K562 (cell line): ENCODE measurements around the gene GUCA1A. TPM values are rescaled to one million over a fixed set of nuclear protein-coding genes. Genes with fewer than 3 reads are reported as not detected.

Source experiments
- BMI1 ChIP-seq: fragments of 150-350 bp; IDR thresholded peaks from 2 replicates; pipeline ENCODE4 v1.6.1; 2014; ENCODE audit warnings: low read length
- CEBPB ChIP-seq: fragments of 450-650 bp; IDR thresholded peaks from 2 replicates; pipeline ENCODE4 v1.6.1; 2016; ENCODE audit warnings: missing genetic modification characterization, missing compliant biosample characterization
- EWSR1 ChIP-seq: fragments of 450-650 bp; IDR thresholded peaks from 2 replicates; pipeline ENCODE4 v1.6.1; 2018; ENCODE audit warnings: borderline replicate concordance, mild to moderate bottlenecking, low read depth, moderate library complexity; ENCODE audit not compliant: partially characterized antibody
- FOS ChIP-seq: IDR thresholded peaks from 3 replicates; pipeline ENCODE4 v1.6.1; 2011; ENCODE audit not compliant: insufficient read length; ENCODE audit errors: extremely low read depth
- FOXP1 ChIP-seq: sonication (generic); formaldehyde crosslinking; IDR thresholded peaks from 2 replicates; pipeline ENCODE4 v1.8.0; 2022; ENCODE audit warnings: mild to moderate bottlenecking, missing genetic modification reagents
- GATA2 ChIP-seq: sonication (generic); formaldehyde crosslinking; IDR thresholded peaks from 2 replicates; pipeline ENCODE4 v1.4.0; 2020; ENCODE audit warnings: mild to moderate bottlenecking, missing genetic modification reagents
- GTF2A2 ChIP-seq: IDR thresholded peaks from 2 replicates; pipeline ENCODE4 v1.6.1; 2016; ENCODE audit warnings: mild to moderate bottlenecking, missing genetic modification characterization, missing compliant biosample characterization
- HDAC1 ChIP-seq, 2 experiments: fragments of 450-650 bp; IDR thresholded peaks; 2 replicates each; pipeline ENCODE4 v1.6.1; 2016 to 2017; ENCODE audit warnings: inconsistent platforms in 1 of 2, mild to moderate bottlenecking in 1 of 2, moderate library complexity in 1 of 2
- HDGF ChIP-seq: fragments of 450-650 bp; IDR thresholded peaks from 2 replicates; pipeline ENCODE4 v1.6.1; 2016
- HIVEP1 ChIP-seq: fragments of 250-450 bp; sonication (Bioruptor Pico); IDR thresholded peaks from 2 replicates; pipeline ENCODE4 v1.4.0; 2020; ENCODE audit warnings: mild to moderate bottlenecking
- NFIC ChIP-seq: fragments of 450-650 bp; IDR thresholded peaks from 2 replicates; pipeline ENCODE4 v1.6.1; 2017; ENCODE audit warnings: mild to moderate bottlenecking, inconsistent platforms
- NONO ChIP-seq, 2 experiments: fragments of 200-400 bp in 1 of 2; fragments of 450-650 bp in 1 of 2; formaldehyde crosslinking in 1 of 2; IDR thresholded peaks; 2 replicates each; pipeline ENCODE4 v1.6.1; 2017; ENCODE audit warnings: low read depth in 2 of 2, mild to moderate bottlenecking in 2 of 2, moderate library complexity in 2 of 2, low read length in 1 of 2
- POLR2G ChIP-seq: fragments of 200-400 bp; formaldehyde crosslinking; IDR thresholded peaks from 2 replicates; pipeline ENCODE4 v1.6.1; 2017; ENCODE audit warnings: low read depth, mild to moderate bottlenecking, antibody characterized with exemption, low read length, moderate library complexity
- POLR2H ChIP-seq: IDR thresholded peaks from 2 replicates; pipeline ENCODE4 v1.6.1; 2016; ENCODE audit warnings: missing genetic modification characterization, low read depth, mild to moderate bottlenecking, control low read depth, missing compliant biosample characterization, moderate library complexity
- PPARD ChIP-seq: fragments of 250-450 bp; sonication (Bioruptor Pico); IDR thresholded peaks from 2 replicates; pipeline ENCODE4 v1.8.0; 2022; ENCODE audit warnings: inconsistent platforms, mild to moderate bottlenecking, moderate library complexity
- RBM22 ChIP-seq: fragments of 200-400 bp; formaldehyde crosslinking; IDR thresholded peaks from 2 replicates; pipeline ENCODE4 v1.6.1; 2018; ENCODE audit warnings: low read length, low read depth; ENCODE audit not compliant: poor library complexity, severe bottlenecking
- SMARCC2 ChIP-seq: fragments of 450-650 bp; IDR thresholded peaks from 2 replicates; pipeline ENCODE4 v1.6.1; 2017; ENCODE audit warnings: antibody characterized with exemption, moderate library complexity, mild to moderate bottlenecking, low read depth
- ZNF668 ChIP-seq: fragments of 250-450 bp; sonication (Bioruptor Pico); IDR thresholded peaks from 2 replicates; pipeline ENCODE4 v1.8.0; 2022; ENCODE audit warnings: mild to moderate bottlenecking, inconsistent platforms
- polyA plus RNA-seq, 8 experiments: library from polyadenylated mRNA; depleted of rRNA in 4 of 8; stranded (reverse) in 5 of 8; unstranded in 3 of 8; fragments of >200 nt; fragmentation: Nextera tagmentation in 2 of 8; fragmentation: Illumina TruSeq in 1 of 8; extraction: Ambion mirVana in 2 of 8; extraction: Trizol in 1 of 8; gene quantifications; 2 replicates each; pipeline versions ENCODE4 v1.2.1 to v1.2.3, GENCODE V29; 2011 to 2014; ENCODE audit warnings: inconsistent platforms in 1 of 8, missing spikeins in 1 of 8
- total RNA-seq, 7 experiments: library from RNA; depleted of rRNA in 6 of 7; stranded (reverse); fragments of >200 nt in 6 of 7; fragmentation: Illumina TruSeq in 2 of 7; extraction: Trizol in 2 of 7; gene quantifications; 2 replicates each; pipeline versions ENCODE4 v1.2.1 to v1.2.3, GENCODE V29; 2011 to 2021; ENCODE audit warnings: low replicate concordance in 1 of 7
- TF ChIP-seq, protein P1 (sequence below), 2 experiments: fragments of 450-650 bp; conservative IDR thresholded peaks; 2 replicates each; pipeline ENCODE4 v1.6.1; 2017; ENCODE audit warnings: mild to moderate bottlenecking in 2 of 2, moderate library complexity in 2 of 2
- TF ChIP-seq, protein P2 (sequence below), 2 experiments: fragments of 450-650 bp; IDR thresholded peaks; 2 replicates each; pipeline ENCODE4 v1.6.1; 2016
- TF ChIP-seq, protein P3 (sequence below): fragments of 250-450 bp; sonication (Bioruptor Pico); IDR thresholded peaks from 2 replicates; pipeline ENCODE4 v1.5.0; 2021
- TF ChIP-seq, protein P4 (sequence below), 3 experiments: fragments of 200-800 bp in 1 of 3; sonication (Bioruptor generic) in 1 of 3; sonication (generic) in 1 of 3; formaldehyde crosslinking in 1 of 3; IDR thresholded peaks; 2 replicates each; pipeline versions ENCODE4 v1.6.1 to v1.8.0; 2016 to 2022; ENCODE audit warnings: mild to moderate bottlenecking in 2 of 3, missing compliant biosample characterization in 2 of 3, missing genetic modification characterization in 2 of 3, missing genetic modification reagents in 1 of 3

Gene GUCA1A
- total and polyA plus RNA-seq, 9 of the 15 experiments (the other 6 are each of a cell fraction or from before 2014, with no cell fraction given) = not detected

DNA sequence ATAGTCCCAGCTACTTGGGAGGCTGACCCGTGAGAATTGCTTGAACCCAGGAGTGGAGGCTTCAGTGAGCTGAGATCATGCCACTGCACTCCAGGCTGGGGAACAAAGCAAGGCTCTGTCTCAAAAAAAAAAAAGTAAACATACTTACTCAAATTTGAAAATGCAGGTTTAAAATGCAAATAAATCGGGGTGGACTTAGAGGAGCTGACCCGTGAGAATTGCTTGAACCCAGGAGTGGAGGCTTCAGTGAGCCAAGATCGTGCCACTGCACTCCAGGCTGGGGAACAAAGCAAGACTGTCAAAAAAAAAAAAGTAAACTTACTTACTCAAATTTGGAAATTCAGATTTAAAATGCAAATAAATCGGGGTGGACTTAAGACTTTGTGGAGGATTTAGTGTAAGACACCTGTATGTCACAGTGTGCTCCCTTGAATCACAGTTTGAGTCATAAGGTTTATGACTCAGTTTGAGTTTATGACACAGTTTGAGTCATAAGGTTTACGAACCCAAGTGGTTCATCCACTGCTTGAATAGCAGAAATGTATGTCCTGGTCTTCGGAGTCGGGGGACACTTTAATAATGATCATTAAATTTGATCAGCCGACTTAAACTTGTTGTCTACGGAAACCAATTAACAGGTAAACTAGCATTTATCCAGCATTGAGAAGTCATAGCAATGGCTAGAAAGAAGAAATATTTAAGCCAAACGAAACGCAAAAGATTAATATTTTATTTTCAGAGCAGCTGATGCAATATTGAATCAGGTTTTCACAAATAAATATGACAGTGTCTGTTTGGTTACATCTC, 51.3 kb downstream of the GUCA1A start (continued):
- TF ChIP-seq CEBPB (no peak), GATA2 (no peak), GTF2A2 (tag) (no peak), SMARCC2 (peak; percentile 42; the same call in 1 of the 2 replicates), FOXP1 (CRISPR knock-in tag) (no peak), FOS (peak; percentile 71), ZNF668 (no peak), HIVEP1 (CRISPR knock-in tag) (no peak), PPARD (CRISPR knock-in tag) (no peak), NFIC (no peak), HDGF (no peak), NONO (IDR thresholded peaks at IDR 0.05; ENCODE audit: low read depth in 2 of 2, low read length in 1 of 2) (no peak), POLR2H (tag) (peak; percentile 54), POLR2G (no peak), HDAC1 (IDR thresholded peaks at IDR 0.05) (0 out of 4 replicates have a peak, but pooled peaks of 1 of the 2 experiments have one; percentile 37), BMI1 (no peak), EWSR1 (no peak), RBM22 (no peak)
- TF ChIP-seq, protein P1, sequence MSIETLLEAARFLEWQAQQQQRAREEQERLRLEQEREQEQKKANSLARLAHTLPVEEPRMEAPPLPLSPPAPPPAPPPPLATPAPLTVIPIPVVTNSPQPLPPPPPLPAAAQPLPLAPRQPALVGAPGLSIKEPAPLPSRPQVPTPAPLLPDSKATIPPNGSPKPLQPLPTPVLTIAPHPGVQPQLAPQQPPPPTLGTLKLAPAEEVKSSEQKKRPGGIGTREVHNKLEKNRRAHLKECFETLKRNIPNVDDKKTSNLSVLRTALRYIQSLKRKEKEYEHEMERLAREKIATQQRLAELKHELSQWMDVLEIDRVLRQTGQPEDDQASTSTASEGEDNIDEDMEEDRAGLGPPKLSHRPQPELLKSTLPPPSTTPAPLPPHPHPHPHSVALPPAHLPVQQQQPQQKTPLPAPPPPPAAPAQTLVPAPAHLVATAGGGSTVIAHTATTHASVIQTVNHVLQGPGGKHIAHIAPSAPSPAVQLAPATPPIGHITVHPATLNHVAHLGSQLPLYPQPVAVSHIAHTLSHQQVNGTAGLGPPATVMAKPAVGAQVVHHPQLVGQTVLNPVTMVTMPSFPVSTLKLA (conservative IDR thresholded peaks at IDR 0.05) = no peak
- TF ChIP-seq, protein P2, sequence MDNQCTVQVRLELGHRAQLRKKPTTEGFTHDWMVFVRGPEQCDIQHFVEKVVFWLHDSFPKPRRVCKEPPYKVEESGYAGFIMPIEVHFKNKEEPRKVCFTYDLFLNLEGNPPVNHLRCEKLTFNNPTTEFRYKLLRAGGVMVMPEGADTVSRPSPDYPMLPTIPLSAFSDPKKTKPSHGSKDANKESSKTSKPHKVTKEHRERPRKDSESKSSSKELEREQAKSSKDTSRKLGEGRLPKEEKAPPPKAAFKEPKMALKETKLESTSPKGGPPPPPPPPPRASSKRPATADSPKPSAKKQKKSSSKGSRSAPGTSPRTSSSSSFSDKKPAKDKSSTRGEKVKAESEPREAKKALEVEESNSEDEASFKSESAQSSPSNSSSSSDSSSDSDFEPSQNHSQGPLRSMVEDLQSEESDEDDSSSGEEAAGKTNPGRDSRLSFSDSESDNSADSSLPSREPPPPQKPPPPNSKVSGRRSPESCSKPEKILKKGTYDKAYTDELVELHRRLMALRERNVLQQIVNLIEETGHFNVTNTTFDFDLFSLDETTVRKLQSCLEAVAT (IDR thresholded peaks at IDR 0.05) = no peak
- TF ChIP-seq, protein P3, sequence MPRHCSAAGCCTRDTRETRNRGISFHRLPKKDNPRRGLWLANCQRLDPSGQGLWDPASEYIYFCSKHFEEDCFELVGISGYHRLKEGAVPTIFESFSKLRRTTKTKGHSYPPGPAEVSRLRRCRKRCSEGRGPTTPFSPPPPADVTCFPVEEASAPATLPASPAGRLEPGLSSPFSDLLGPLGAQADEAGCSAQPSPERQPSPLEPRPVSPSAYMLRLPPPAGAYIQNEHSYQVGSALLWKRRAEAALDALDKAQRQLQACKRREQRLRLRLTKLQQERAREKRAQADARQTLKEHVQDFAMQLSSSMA (CRISPR knock-in tag) = no peak
- TF ChIP-seq, protein P4, sequence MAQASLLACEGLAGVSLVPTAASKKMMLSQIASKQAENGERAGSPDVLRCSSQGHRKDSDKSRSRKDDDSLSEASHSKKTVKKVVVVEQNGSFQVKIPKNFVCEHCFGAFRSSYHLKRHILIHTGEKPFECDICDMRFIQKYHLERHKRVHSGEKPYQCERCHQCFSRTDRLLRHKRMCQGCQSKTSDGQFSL (CRISPR knock-in tag; IDR thresholded peaks at IDR 0.05) = no peak
- TF ChIP-seq, protein P4 (tag; IDR thresholded peaks at IDR 0.05) = no peak
